Peyer's patch (tissue), 4 donors: ENCODE data around the gene RPL32. TPM values are rescaled to one million over a fixed set of nuclear protein-coding genes. Genes with fewer than 3 reads are reported as not detected.
A peak's percentile ranks its signal among the peaks of the same experiment; 100 is the strongest.

Experiments used
- DNase-seq, 3 donors: peaks; one replicate each; pipeline ENCODE4 v3.0.0-alpha.2; 2017 to 2019
- H3K27ac ChIP-seq, 4 donors: fragments of 200-600 bp; sonication (generic); one replicate each; pipeline ENCODE4 v1.5.1; 2016 to 2019
- H3K27me3 ChIP-seq, 2 donors: fragments of 200-600 bp; sonication (generic); one replicate each; pipeline ENCODE4 v1.5.1; 2019
- H3K36me3 ChIP-seq, 3 donors: fragments of 200-600 bp; sonication (generic); one replicate each; pipeline ENCODE4 v1.5.1; 2016 to 2019
- H3K4me1 ChIP-seq, 4 donors: fragments of 200-600 bp; sonication (generic); one replicate each; pipeline ENCODE4 v1.5.1; 2016 to 2019
- H3K4me3 ChIP-seq, 4 donors: fragments of 200-600 bp; sonication (generic); 1 replicate in 3 of 4; 2 replicates in 1 of 4; pipeline ENCODE4 v1.5.1; 2016 to 2019; ENCODE audit warnings: mild to moderate bottlenecking in 1 of 4
- H3K9me3 ChIP-seq, 4 donors: fragments of 200-600 bp; sonication (generic); one replicate each; pipeline ENCODE4 v1.5.1; 2016 to 2019; ENCODE audit warnings: mild to moderate bottlenecking in 1 of 4
- POLR2A ChIP-seq, 2 donors: fragments of 450-650 bp; IDR thresholded peaks; one replicate each; pipeline ENCODE4 v1.5.1; 2017; ENCODE audit warnings: antibody characterized with exemption in 2 of 2, mild to moderate bottlenecking in 2 of 2, moderate library complexity in 2 of 2
- total RNA-seq, 4 donors: library from RNA; depleted of rRNA; stranded (reverse); fragments of >200 nt; gene quantifications; one replicate each; pipeline ENCODE4 v1.1.0, GENCODE V29; 2016
- TF ChIP-seq, protein P1 (sequence below), 6 experiments: fragments of 450-650 bp in 4 of 6; fragments of 200-600 bp in 2 of 6; sonication (generic) in 1 of 6; IDR thresholded peaks; one replicate each; pipeline ENCODE4 v1.5.1; 2017 to 2019; ENCODE audit warnings: antibody characterized with exemption in 6 of 6, mild to moderate bottlenecking in 3 of 6, moderate library complexity in 1 of 6

RPL32 gene
- total RNA-seq, 4 donors from 2014 or later: 258 to 541 (median 430) TPM

DNA sequence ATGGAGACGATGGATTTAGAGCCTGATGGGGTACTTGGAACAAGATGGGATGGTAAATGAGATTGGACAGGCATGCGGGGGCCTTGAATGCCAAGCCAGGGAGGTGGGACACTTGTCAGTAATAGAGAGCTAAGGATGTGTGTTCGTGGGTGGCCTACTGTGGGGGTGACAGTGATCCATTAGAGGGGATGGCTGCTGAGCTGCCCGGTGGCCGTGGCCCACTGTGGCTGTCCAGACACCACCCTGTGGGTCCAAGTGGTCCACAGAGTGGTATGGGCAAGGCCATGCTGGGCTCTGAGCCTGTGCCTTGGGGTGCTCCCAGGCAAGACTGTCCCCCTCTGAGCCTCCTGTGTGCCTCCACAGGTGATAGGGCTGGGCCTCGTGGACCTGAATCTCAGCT, 27.4 kb downstream of the RPL32 start:
- H3K27me3 ChIP-seq: no peaks in the 10 kb centered on the region
- DNase-seq: no peak
- H3K4me1 ChIP-seq: no peaks in the 10 kb centered on the region
- no peak overlapping the region for H3K27ac ChIP-seq
- H3K9me3 ChIP-seq: no peaks in the 10 kb centered on the region
- peaks cover 0 to 15% (median 0%) of the 10 kb centered on the region in 3 donors for H3K36me3 ChIP-seq
- TF ChIP-seq POLR2A (IDR thresholded peaks at IDR 0.05): no peak
- TF ChIP-seq, protein P1, sequence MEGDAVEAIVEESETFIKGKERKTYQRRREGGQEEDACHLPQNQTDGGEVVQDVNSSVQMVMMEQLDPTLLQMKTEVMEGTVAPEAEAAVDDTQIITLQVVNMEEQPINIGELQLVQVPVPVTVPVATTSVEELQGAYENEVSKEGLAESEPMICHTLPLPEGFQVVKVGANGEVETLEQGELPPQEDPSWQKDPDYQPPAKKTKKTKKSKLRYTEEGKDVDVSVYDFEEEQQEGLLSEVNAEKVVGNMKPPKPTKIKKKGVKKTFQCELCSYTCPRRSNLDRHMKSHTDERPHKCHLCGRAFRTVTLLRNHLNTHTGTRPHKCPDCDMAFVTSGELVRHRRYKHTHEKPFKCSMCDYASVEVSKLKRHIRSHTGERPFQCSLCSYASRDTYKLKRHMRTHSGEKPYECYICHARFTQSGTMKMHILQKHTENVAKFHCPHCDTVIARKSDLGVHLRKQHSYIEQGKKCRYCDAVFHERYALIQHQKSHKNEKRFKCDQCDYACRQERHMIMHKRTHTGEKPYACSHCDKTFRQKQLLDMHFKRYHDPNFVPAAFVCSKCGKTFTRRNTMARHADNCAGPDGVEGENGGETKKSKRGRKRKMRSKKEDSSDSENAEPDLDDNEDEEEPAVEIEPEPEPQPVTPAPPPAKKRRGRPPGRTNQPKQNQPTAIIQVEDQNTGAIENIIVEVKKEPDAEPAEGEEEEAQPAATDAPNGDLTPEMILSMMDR (IDR thresholded peaks at IDR 0.05): no peak
- H3K4me3 ChIP-seq: no peak overlapping the region

- no peaks in the 10 kb centered on the region for H3K9me3 ChIP-seq
- DNase-seq: no peak
- H3K36me3 ChIP-seq: peaks cover 0 to 15% (median 0%) of the 10 kb centered on the region in 3 donors
- H3K27ac ChIP-seq: no peak overlapping the region
- no peaks in the 10 kb centered on the region for H3K4me1 ChIP-seq
- no peaks in the 10 kb centered on the region for H3K27me3 ChIP-seq
- no peak overlapping the region for H3K4me3 ChIP-seq
- TF ChIP-seq, protein P1 (IDR thresholded peaks at IDR 0.05): no peak
- TF ChIP-seq POLR2A (IDR thresholded peaks at IDR 0.05): no peak
Observed at GRCh38 chr3:12812812-12813211, 28.6 kb downstream of the RPL32 start.

- TF ChIP-seq POLR2A (IDR thresholded peaks at IDR 0.05): no peak
- TF ChIP-seq, protein P1 (IDR thresholded peaks at IDR 0.05): no peak
- H3K36me3 ChIP-seq: peaks cover 0 to 4% (median 0%) of the 10 kb centered on the region in 3 donors
- H3K27me3 ChIP-seq: no peaks in the 10 kb centered on the region
- H3K4me1 ChIP-seq: no peaks in the 10 kb centered on the region
- DNase-seq: no peak
- H3K4me3 ChIP-seq: no peak overlapping the region
- H3K9me3 ChIP-seq: no peaks in the 10 kb centered on the region
- peak overlapping the region in 2 of 4 donors; percentile 56 to 63 for H3K27ac ChIP-seq
Observed at GRCh38 chr3:12810961-12811360, 30.4 kb downstream of the RPL32 start.

DNA sequence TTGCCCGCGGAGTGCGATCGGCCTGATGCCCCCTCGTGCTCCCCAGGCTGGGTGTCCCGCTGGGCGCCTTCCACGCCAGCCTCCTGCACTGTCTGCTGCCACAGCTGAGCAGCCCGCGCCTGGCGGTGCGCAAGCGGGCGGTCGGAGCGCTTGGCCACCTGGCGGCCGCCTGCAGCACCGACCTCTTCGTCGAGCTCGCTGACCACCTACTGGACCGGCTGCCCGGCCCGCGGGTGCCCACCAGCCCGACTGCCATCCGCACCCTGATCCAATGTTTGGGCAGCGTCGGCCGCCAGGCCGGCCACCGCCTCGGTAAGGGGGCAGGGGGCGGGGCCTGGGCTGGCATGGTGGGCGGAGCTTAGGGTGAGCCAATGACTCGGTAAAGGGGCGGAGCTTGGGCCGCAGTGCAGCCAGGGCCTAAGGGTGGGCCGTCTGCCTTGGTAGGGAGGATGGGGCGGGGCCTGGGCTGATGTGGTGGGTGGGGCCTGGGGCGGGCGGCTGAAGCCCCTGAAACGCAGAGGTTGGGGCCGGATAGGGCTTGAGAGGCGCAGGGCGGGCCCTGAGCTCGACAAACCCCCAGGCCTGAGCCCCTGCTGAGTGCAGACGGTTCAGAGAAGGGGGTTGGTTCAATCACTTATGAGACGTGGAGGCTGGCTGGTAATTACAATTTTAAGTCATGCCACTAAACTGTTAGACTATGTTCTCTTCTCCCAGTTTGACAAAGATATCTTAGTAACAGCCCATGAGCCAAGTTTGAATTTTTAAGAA, 31.2 kb downstream of the RPL32 start:
- H3K36me3 ChIP-seq: peaks cover 0 to 6% (median 0%) of the 10 kb centered on the region in 3 donors
- DNase-seq: peak; percentile 96 to 99 (median 98)

GRCh38 chr3:12809435-12809834, 31.9 kb downstream of the RPL32 start:
- Histone ChIP-seq H3K27ac (peak overlapping the region in 1 of 4 donors; percentile 70), H3K27me3 (no peaks in the 10 kb centered on the region), H3K4me3 (peak overlapping the region in 2 of 4 donors; percentile 58 to 59), H3K4me1 (no peaks in the 10 kb centered on the region), H3K9me3 (no peaks in the 10 kb centered on the region), H3K36me3 (peaks cover 0 to 6% (median 0%) of the 10 kb centered on the region in 3 donors)
- no peak for DNase-seq
- TF ChIP-seq, protein P1 (IDR thresholded peaks at IDR 0.05): no peak
- no peak for TF ChIP-seq POLR2A (IDR thresholded peaks at IDR 0.05)

More for the DNA sequence above, 31.2 kb downstream of the RPL32 start:
- TF ChIP-seq POLR2A (IDR thresholded peaks at IDR 0.05): no peak
- TF ChIP-seq, protein P1 (IDR thresholded peaks at IDR 0.05): peak; percentile 47 to 99 (median 90)
- H3K9me3 ChIP-seq: no peaks in the 10 kb centered on the region
- no peaks in the 10 kb centered on the region for H3K27me3 ChIP-seq
- H3K4me1 ChIP-seq: no peaks in the 10 kb centered on the region
- H3K4me3 ChIP-seq: peak overlapping the region; percentile 58 to 73 (median 60)
- H3K27ac ChIP-seq: peak overlapping the region; percentile 36 to 70 (median 60)
